ENCODE data around the gene MYO1E. TPM values are rescaled to one million over a fixed set of nuclear protein-coding genes. Genes with fewer than 3 reads are reported as not detected.
A peak's percentile ranks its signal among the peaks of the same experiment; 100 is the strongest.

Gene MYO1E
- total RNA-seq (2012; rRNA removed) (35.8 and 37.3 TPM in 2 replicates), polyA plus RNA-seq (2012; rRNA removed) (13.4 and 13.5 TPM in 2 replicates), Bru-seq, nascent RNA (percentile 86 among the genes with signal in this experiment), BruChase-seq, experiment 1, labeled RNA remaining after a 6-hour chase (percentile 66 among the genes with signal in this experiment), BruChase-seq, experiment 2, labeled RNA remaining after a 2-hour chase (percentile 55 among the genes with signal in this experiment)
- polyA plus RNA-seq (2012; cell fraction: cytosol; rRNA removed): 15.1 and 17.9 TPM in 2 replicates
- polyA plus RNA-seq (2012; cell fraction: nucleus; rRNA removed; ENCODE audit: low replicate concordance): 13.0 and 24.0 TPM in 2 replicates
- long read RNA-seq, full-length matches to known transcripts: 3 of 23 reads
- long read RNA-seq, partial matches to known transcripts: 14 of 23 reads
- long read RNA-seq, other reads (novel, unspliced or antisense): 6 of 23 reads

- Histone ChIP-seq H3K4me3 (ENCODE audit: insufficient read depth, low read depth, low read length) (peak within 1 kb of the TSS; percentile 67), H3K9me3 (ENCODE audit: control insufficient read depth, insufficient read depth, low read length) (no peaks in the 10 kb centered on the region), H3K9ac (ENCODE audit: low read depth, low read length) (peak within 1 kb of the TSS; percentile 87), H3K14ac (replicated peaks; ENCODE audit: low read depth, low read length) (peak within 1 kb of the TSS; percentile 99), H2BK20ac (ENCODE audit: low read depth, low read length) (peak within 1 kb of the TSS; percentile 89), H4K20me1 (ENCODE audit: insufficient read depth, low read length) (peaks cover 11% of the 10 kb centered on the region), H2BK5ac (ENCODE audit: low read depth, low read length, poor library complexity, severe bottlenecking) (peak within 1 kb of the TSS; percentile 91), H3K27ac (ENCODE audit: insufficient read depth, low read length) (peak within 1 kb of the TSS; percentile 88), H2BK15ac (ENCODE audit: low read depth, low read length) (peak within 1 kb of the TSS; percentile 75; the same call in 1 of the 3 replicates), H3K4me2 (ENCODE audit: low read depth, low read length) (peak within 1 kb of the TSS; percentile 83), H3K56ac (ENCODE audit: extremely low read depth, insufficient read depth, low read length) (peak within 1 kb of the TSS; percentile 97), H4K5ac (ENCODE audit: low read depth, low read length) (peak within 1 kb of the TSS; percentile 50), H3K36me3 (ENCODE audit: control insufficient read depth, insufficient read depth, low read length) (no peaks in the 10 kb centered on the region), H3K27me3 (ENCODE audit: control insufficient read depth, insufficient read depth, low read length) (no peaks in the 10 kb centered on the region), H3K4ac (ENCODE audit: low read depth, low read length) (peak within 1 kb of the TSS; percentile 95), H2AK9ac (replicated peaks; ENCODE audit: low read depth, low read length, poor library complexity) (peak within 1 kb of the TSS; percentile 89), H2BK120ac (ENCODE audit: low read depth, low read length) (peak within 1 kb of the TSS; percentile 94), H2AK5ac (ENCODE audit: low read depth, low read length) (peak within 1 kb of the TSS; percentile 51), H4K91ac (ENCODE audit: insufficient read depth, low read depth, low read length) (peak within 1 kb of the TSS; percentile 80), H4K8ac (ENCODE audit: low read depth in 2 of 2, low read length in 2 of 2) (peak within 1 kb of the TSS; percentile 52 to 91; a peak in 3 of 4 replicates), H3K9me1 (ENCODE audit: insufficient read depth, low read length) (peaks cover 3% of the 10 kb centered on the region), H3K4me1 (ENCODE audit: control insufficient read depth, insufficient read depth, low read length) (peaks cover 3% of the 10 kb centered on the region; the same call in 1 of the 2 replicates), H3K79me1 (ENCODE audit: low read depth in 1 of 2, low read length in 2 of 2) (peaks cover 20 to 39% of the 10 kb centered on the region in 2 experiments), H2AFZ (replicated peaks; ENCODE audit: low read length, poor library complexity) (peak within 1 kb of the TSS; percentile 98), H3K18ac (ENCODE audit: low read depth, low read length) (peak within 1 kb of the TSS; percentile 86), H3K23ac (ENCODE audit: low read depth, low read length) (peak within 1 kb of the TSS; percentile 98)
- ChIA-PET CTCF (no interaction called here), POLR2A (ENCODE audit: unreplicated experiment) (interaction anchor here (0.6 kb wide), 2 partner anchors 9 to 628 kb away, joined by 3 to 4 read pairs; no protein-coding TSS in a partner anchor)
- TF ChIP-seq CEBPB (IDR thresholded peaks at IDR 0.05; ENCODE audit: low read depth, low read length) (no peak), RCOR1 (IDR thresholded peaks at IDR 0.05; ENCODE audit: insufficient replicate concordance, low read length) (no peak), CTCF (conservative IDR thresholded peaks at IDR 0.05; ENCODE audit: low read depth, low read length) (no peak), POLR2A (IDR thresholded peaks at IDR 0.05; ENCODE audit: low read depth, low read length) (peak; percentile 88), FOS (IDR thresholded peaks at IDR 0.05; ENCODE audit: low read depth, low read length) (no peak), MXI1 (IDR thresholded peaks at IDR 0.05; ENCODE audit: borderline replicate concordance, low read depth, low read length) (no peak; the same call in 1 of the 2 replicates)
- intact Hi-C loops (cut with micrococcal nuclease): loop anchor here (1.0 to 10.0 kb wide), 5 partner anchors 75 to 388 kb away; partner anchors contain the start of gene RNF111
- DNase-seq: peak; percentile 97
- BruUV-seq (replicated peaks): no TSS peak
- peak; percentile 94 for ATAC-seq (ENCODE audit: low read depth)
- dilution Hi-C loops (cut with HindIII; ENCODE audit: low sequenced_read_pairs, unreplicated experiment): no loop called here
- in situ Hi-C loops (cut with MboI; ENCODE audit: low sequenced_read_pairs): loop anchor here (10.0 kb wide), 1 partner anchor 198 kb away; no protein-coding TSS in a partner anchor
- 0% methylated on average over 38 of the region's 74 CpGs; no CpG with 5 or more reads in 1 of the 2 experiments for WGBS, 2 experiments (ENCODE audit: extremely low coverage in 2 of 2, insufficient read length in 1 of 2)
Observed at GRCh38 chr15:59372352-59373211, at the start of gene MYO1E. MYO1E (minus strand) TSS chr15:59372871; CDS start chr15:59372500, 371 bp downstream.

Measured in IMR-90 (cell line).